Measurements from ENCODE around the gene ALMS1. TPM values are rescaled to one million over a fixed set of nuclear protein-coding genes. Genes with fewer than 3 reads are reported as not detected.
A peak's percentile ranks its signal among the peaks of the same experiment; 100 is the strongest.
"Not testable (repeated sequence)": the region's sequence is repeated elsewhere in the genome, so short reads cannot be mapped to it uniquely, and the experiment has no call there.

The ALMS1 gene
- polyA plus RNA-seq (2013, experiment 1 of 2), result 14.8 TPM
- polyA plus RNA-seq (2013, experiment 2 of 2), result 9.9 TPM

- peak within 1 kb of the TSS; percentile 78 for H3K27ac ChIP-seq (ENCODE audit: low read depth, low read length, severe bottlenecking)
- H3K9me3 ChIP-seq (ENCODE audit: control insufficient read depth, low read length), result no peaks in the 10 kb centered on the region
- peak within 1 kb of the TSS; percentile 78 for H3K4me3 ChIP-seq (ENCODE audit: extremely low read depth, insufficient read depth, low read length, poor library complexity, severe bottlenecking)
- no peaks in the 10 kb centered on the region for H3K4me1 ChIP-seq (ENCODE audit: control insufficient read depth, insufficient read depth, low read length, poor library complexity, severe bottlenecking)
- H3K36me3 ChIP-seq (ENCODE audit: control insufficient read depth, insufficient read depth, low read length), result no peaks in the 10 kb centered on the region
- WGBS, 2 experiments (ENCODE audit: insufficient coverage in 2 of 2), result 0% methylated on average over 40 to 60 of the region's 84 CpGs
Measured at GRCh38 chr2:73385504-73386341, at the start of gene ALMS1. Gene ALMS1, plus strand, starts transcription at chr2:73385836. Its CDS starts 33 bp downstream, at chr2:73385869.

- H3K4me1 ChIP-seq (ENCODE audit: control insufficient read depth, insufficient read depth, low read length, poor library complexity, severe bottlenecking), result no peaks in the 10 kb centered on the region
- no peak overlapping the region for H3K4me3 ChIP-seq (ENCODE audit: extremely low read depth, insufficient read depth, low read length, poor library complexity, severe bottlenecking)
- no peak overlapping the region for H3K27ac ChIP-seq (ENCODE audit: low read depth, low read length, severe bottlenecking)
- WGBS, 2 experiments (ENCODE audit: insufficient coverage in 2 of 2), result 64% methylated on average over 3 of the region's 3 CpGs; no CpG with 5 or more reads in 1 of the 2 experiments
- no peaks in the 10 kb centered on the region for H3K36me3 ChIP-seq (ENCODE audit: control insufficient read depth, insufficient read depth, low read length)
- H3K9me3 ChIP-seq (ENCODE audit: control insufficient read depth, low read length), result no peaks in the 10 kb centered on the region
Measured at GRCh38 chr2:73337828-73338227, 47.8 kb upstream of the ALMS1 start.

- H3K9me3 ChIP-seq (ENCODE audit: control insufficient read depth, low read length), result no peaks in the 10 kb centered on the region
- WGBS, 2 experiments (ENCODE audit: insufficient coverage in 2 of 2), result 73 to 100% methylated on average over 1 of the region's 3 CpGs
- H3K4me1 ChIP-seq (ENCODE audit: control insufficient read depth, insufficient read depth, low read length, poor library complexity, severe bottlenecking), result no peaks in the 10 kb centered on the region
- H3K27ac ChIP-seq (ENCODE audit: low read depth, low read length, severe bottlenecking), result no peak overlapping the region
- no peaks in the 10 kb centered on the region for H3K36me3 ChIP-seq (ENCODE audit: control insufficient read depth, insufficient read depth, low read length)
- H3K4me3 ChIP-seq (ENCODE audit: extremely low read depth, insufficient read depth, low read length, poor library complexity, severe bottlenecking), result no peak overlapping the region
Measured at GRCh38 chr2:73339201-73339600, 46.4 kb upstream of the ALMS1 start.

GRCh38 chr2:73341039-73341438, 44.6 kb upstream of the ALMS1 start:
- Histone ChIP-seq H3K36me3 (ENCODE audit: control insufficient read depth, insufficient read depth, low read length) (no peaks in the 10 kb centered on the region), H3K4me3 (ENCODE audit: extremely low read depth, insufficient read depth, low read length, poor library complexity, severe bottlenecking) (no peak overlapping the region), H3K9me3 (ENCODE audit: control insufficient read depth, low read length) (no peaks in the 10 kb centered on the region), H3K27ac (ENCODE audit: low read depth, low read length, severe bottlenecking) (no peak overlapping the region), H3K4me1 (ENCODE audit: control insufficient read depth, insufficient read depth, low read length, poor library complexity, severe bottlenecking) (no peaks in the 10 kb centered on the region)
- 88% methylated on average over 3 of the region's 3 CpGs; no CpG with 5 or more reads in 1 of the 2 experiments for WGBS, 2 experiments (ENCODE audit: insufficient coverage in 2 of 2)

GRCh38 chr2:73343992-73344391, 41.6 kb upstream of the ALMS1 start:
- Histone ChIP-seq H3K4me3 (ENCODE audit: extremely low read depth, insufficient read depth, low read length, poor library complexity, severe bottlenecking) (no peak overlapping the region), H3K36me3 (ENCODE audit: control insufficient read depth, insufficient read depth, low read length) (no peaks in the 10 kb centered on the region), H3K27ac (ENCODE audit: low read depth, low read length, severe bottlenecking) (no peak overlapping the region), H3K9me3 (ENCODE audit: control insufficient read depth, low read length) (no peaks in the 10 kb centered on the region), H3K4me1 (ENCODE audit: control insufficient read depth, insufficient read depth, low read length, poor library complexity, severe bottlenecking) (no peaks in the 10 kb centered on the region)
- WGBS, 2 experiments (ENCODE audit: insufficient coverage in 2 of 2), result 80% methylated on average over 1 of the region's 5 CpGs; no CpG with 5 or more reads in 1 of the 2 experiments

GRCh38 chr2:73344747-73345146, 40.9 kb upstream of the ALMS1 start:
- H3K27ac ChIP-seq (ENCODE audit: low read depth, low read length, severe bottlenecking); H3K4me3 ChIP-seq (ENCODE audit: extremely low read depth, insufficient read depth, low read length, poor library complexity, severe bottlenecking); H3K4me1 ChIP-seq (ENCODE audit: control insufficient read depth, insufficient read depth, low read length, poor library complexity, severe bottlenecking); H3K9me3 ChIP-seq (ENCODE audit: control insufficient read depth, low read length); H3K36me3 ChIP-seq (ENCODE audit: control insufficient read depth, insufficient read depth, low read length): not testable (repeated sequence)
- WGBS, 2 experiments (ENCODE audit: insufficient coverage in 2 of 2), result 85 to 98% methylated on average over 3 of the region's 3 CpGs

GRCh38 chr2:73350035-73350691, 35.5 kb upstream of the ALMS1 start:
- 86% methylated on average over 2 of the region's 4 CpGs; no CpG with 5 or more reads in 1 of the 2 experiments for WGBS, 2 experiments (ENCODE audit: insufficient coverage in 2 of 2)
- no peak overlapping the region for H3K27ac ChIP-seq (ENCODE audit: low read depth, low read length, severe bottlenecking)

GRCh38 chr2:73356097-73356496, 29.5 kb upstream of the ALMS1 start:
- no peaks in the 10 kb centered on the region for H3K9me3 ChIP-seq (ENCODE audit: control insufficient read depth, low read length)
- no peaks in the 10 kb centered on the region for H3K36me3 ChIP-seq (ENCODE audit: control insufficient read depth, insufficient read depth, low read length)
- H3K4me3 ChIP-seq (ENCODE audit: extremely low read depth, insufficient read depth, low read length, poor library complexity, severe bottlenecking), result no peak overlapping the region
- 80 to 100% methylated on average over 1 to 2 of the region's 3 CpGs for WGBS, 2 experiments (ENCODE audit: insufficient coverage in 2 of 2)
- H3K4me1 ChIP-seq (ENCODE audit: control insufficient read depth, insufficient read depth, low read length, poor library complexity, severe bottlenecking), result no peaks in the 10 kb centered on the region
- no peak overlapping the region for H3K27ac ChIP-seq (ENCODE audit: low read depth, low read length, severe bottlenecking)

More at GRCh38 chr2:73350035-73350691, 35.5 kb upstream of the ALMS1 start:
- no peaks in the 10 kb centered on the region for H3K36me3 ChIP-seq (ENCODE audit: control insufficient read depth, insufficient read depth, low read length)
- H3K4me3 ChIP-seq (ENCODE audit: extremely low read depth, insufficient read depth, low read length, poor library complexity, severe bottlenecking), result no peak overlapping the region
- no peaks in the 10 kb centered on the region for H3K9me3 ChIP-seq (ENCODE audit: control insufficient read depth, low read length)
- no peaks in the 10 kb centered on the region for H3K4me1 ChIP-seq (ENCODE audit: control insufficient read depth, insufficient read depth, low read length, poor library complexity, severe bottlenecking)

GRCh38 chr2:73359915-73360697, 25.5 kb upstream of the ALMS1 start:
- Histone ChIP-seq H3K9me3 (ENCODE audit: control insufficient read depth, low read length) (no peaks in the 10 kb centered on the region), H3K4me1 (ENCODE audit: control insufficient read depth, insufficient read depth, low read length, poor library complexity, severe bottlenecking) (no peaks in the 10 kb centered on the region), H3K27ac (ENCODE audit: low read depth, low read length, severe bottlenecking) (no peak overlapping the region), H3K36me3 (ENCODE audit: control insufficient read depth, insufficient read depth, low read length) (no peaks in the 10 kb centered on the region), H3K4me3 (ENCODE audit: extremely low read depth, insufficient read depth, low read length, poor library complexity, severe bottlenecking) (no peak overlapping the region)
- WGBS, 2 experiments (ENCODE audit: insufficient coverage in 2 of 2), result no CpG with 5 or more reads among the region's 2 CpGs

GRCh38 chr2:73366060-73366459, 19.6 kb upstream of the ALMS1 start:
- Histone ChIP-seq H3K9me3 (ENCODE audit: control insufficient read depth, low read length) (no peaks in the 10 kb centered on the region), H3K27ac (ENCODE audit: low read depth, low read length, severe bottlenecking) (no peak overlapping the region), H3K4me1 (ENCODE audit: control insufficient read depth, insufficient read depth, low read length, poor library complexity, severe bottlenecking) (no peaks in the 10 kb centered on the region), H3K4me3 (ENCODE audit: extremely low read depth, insufficient read depth, low read length, poor library complexity, severe bottlenecking) (no peak overlapping the region), H3K36me3 (ENCODE audit: control insufficient read depth, insufficient read depth, low read length) (no peaks in the 10 kb centered on the region)
- 100% methylated on average over 1 of the region's 1 CpG; no CpG with 5 or more reads in 1 of the 2 experiments for WGBS, 2 experiments (ENCODE audit: insufficient coverage in 2 of 2)
